Endothelial cell of umbilical vein (primary cell): ENCODE results near the gene MAGED4B. TPM values are rescaled to one million over a fixed set of nuclear protein-coding genes. Genes with fewer than 3 reads are reported as not detected.
"Not testable (repeated sequence)": the region's sequence is repeated elsewhere in the genome, so short reads cannot be mapped to it uniquely, and the experiment has no call there.

Experiments used
- BruUV-seq: library from RNA; stranded (reverse); fragments of 400-500 nt; replicated peaks from 2 replicates; lab custom pipeline; 2021; lab: Mats Ljungman, UMichigan
- CTCF ChIA-PET: fragments of 300-600, 350-600 bp; sonication (Branson Sonifier 250); formaldehyde crosslinking; loops from one replicate; lab custom pipeline; 2021; ENCODE audit warnings: antibody characterized with exemption, inconsistent platforms; lab: Charles Lee
- POLR2A ChIA-PET: fragments of 300-600, 350-600 bp; sonication (Branson Sonifier 250); formaldehyde crosslinking; loops from one replicate; lab custom pipeline; 2021; ENCODE audit warnings: antibody characterized with exemption, inconsistent platforms; lab: Charles Lee
- DNase-seq: peaks from one replicate; pipeline ENCODE4 v3.0.0-alpha.2; 2011; ENCODE audit warnings: low read depth, low spot score
- FAIRE-seq: peaks from 2 replicates; lab custom pipeline; 2011; peaks lifted over from hg19 to GRCh38; lab: Jason Lieb, UNC
- H2AFZ ChIP-seq: 2 replicates; pipeline ENCODE4 v1.6.0; 2012; ENCODE audit warnings: low read depth, low read length, control low read depth, inconsistent platforms
- H3K27ac ChIP-seq: 2 replicates; pipeline ENCODE4 v1.5.1; 2011; ENCODE audit warnings: low read depth, mild to moderate bottlenecking, control low read depth, low read length, moderate library complexity; ENCODE audit not compliant: insufficient read depth
- H3K27me3 ChIP-seq, 2 experiments: 2 replicates each; pipeline versions ENCODE4 v1.6.0 to v1.6.1; 2011; ENCODE audit warnings: low read length in 2 of 2, mixed read lengths in 1 of 2; ENCODE audit not compliant: control insufficient read depth in 2 of 2, insufficient read depth in 2 of 2
- H3K36me3 ChIP-seq, 2 experiments: 2 replicates in 1 of 2; 3 replicates in 1 of 2; pipeline ENCODE4 v1.5.1; 2011; ENCODE audit warnings: low read length in 2 of 2, mild to moderate bottlenecking in 1 of 2, moderate library complexity in 1 of 2; ENCODE audit not compliant: control insufficient read depth in 2 of 2, insufficient read depth in 2 of 2; ENCODE audit errors: extremely low read depth in 1 of 2
- H3K4me1 ChIP-seq: 3 replicates; pipeline ENCODE4 v1.5.1; 2011; ENCODE audit warnings: mild to moderate bottlenecking, low read length; ENCODE audit not compliant: control insufficient read depth, insufficient read depth; ENCODE audit errors: extremely low read depth
- H3K4me2 ChIP-seq: 2 replicates; pipeline ENCODE4 v1.6.1; 2011; ENCODE audit warnings: low read length, control low read depth, mixed read lengths; ENCODE audit not compliant: insufficient read depth
- H3K4me3 ChIP-seq, 3 experiments: fragments of 200-600 bp in 1 of 3; sonication (generic), shearing (Covaris generic) in 1 of 3; replicated peaks in 1 of 3; 2 replicates each; pipeline ENCODE4 v1.5.1; 2011 to 2016; ENCODE audit warnings: control low read depth in 3 of 3, low read length in 3 of 3, mild to moderate bottlenecking in 2 of 3, inconsistent platforms in 1 of 3, low read depth in 1 of 3, moderate library complexity in 1 of 3; ENCODE audit not compliant: insufficient read depth in 1 of 3
- H3K79me2 ChIP-seq: 2 replicates; pipeline ENCODE4 v1.6.0; 2012; ENCODE audit warnings: low read length, inconsistent platforms; ENCODE audit not compliant: control insufficient read depth, insufficient read depth
- H3K9ac ChIP-seq: replicated peaks from 2 replicates; pipeline ENCODE3; 2011; ENCODE audit warnings: low read length, control low read depth; ENCODE audit not compliant: insufficient read depth; ENCODE audit errors: extremely low read depth
- H3K9me1 ChIP-seq: replicated peaks from 3 replicates; pipeline ENCODE4 v1.6.0; 2011; ENCODE audit warnings: mild to moderate bottlenecking, low read length; ENCODE audit not compliant: control insufficient read depth, insufficient read depth; ENCODE audit errors: extremely low read depth
- H3K9me3 ChIP-seq: replicated peaks from 2 replicates; pipeline ENCODE4 v1.5.1; 2012; ENCODE audit warnings: low read length, inconsistent platforms; ENCODE audit not compliant: control insufficient read depth, insufficient read depth
- H4K20me1 ChIP-seq: replicated peaks from 2 replicates; pipeline ENCODE3; 2011; ENCODE audit warnings: mild to moderate bottlenecking, low read length; ENCODE audit not compliant: control insufficient read depth, insufficient read depth; ENCODE audit errors: extremely low read depth
- CTCF ChIP-seq, 2 donors: IDR thresholded peaks; 1 replicate in 1 of 2; 2 replicates in 1 of 2; pipeline ENCODE4 v1.5.1; 2011; ENCODE audit warnings: low read length in 2 of 2, mild to moderate bottlenecking in 2 of 2, moderate library complexity in 2 of 2, control low read depth in 1 of 2, inconsistent platforms in 1 of 2, low read depth in 1 of 2; ENCODE audit not compliant: insufficient read depth in 1 of 2; ENCODE audit errors: extremely low read depth in 1 of 2
- EZH2 ChIP-seq: IDR thresholded peaks from 2 replicates; pipeline ENCODE4 v1.6.1; 2012; ENCODE audit warnings: borderline replicate concordance, low read depth, mild to moderate bottlenecking, moderate library complexity, low read length, inconsistent platforms; ENCODE audit not compliant: severe bottlenecking
- FOS ChIP-seq: IDR thresholded peaks from 2 replicates; pipeline ENCODE4 v1.6.1; 2011; ENCODE audit warnings: mild to moderate bottlenecking, low read length, moderate library complexity, borderline replicate concordance; ENCODE audit not compliant: insufficient read depth
- GATA2 ChIP-seq: IDR thresholded peaks from 2 replicates; pipeline ENCODE4 v1.7.0; 2011; ENCODE audit warnings: low read depth, mild to moderate bottlenecking, moderate library complexity, mixed read lengths, low read length; ENCODE audit not compliant: insufficient read length, insufficient read depth
- JUN ChIP-seq: IDR thresholded peaks from 2 replicates; pipeline ENCODE4 v1.6.1; 2011; ENCODE audit warnings: borderline replicate concordance, low read depth; ENCODE audit not compliant: insufficient read length, insufficient read depth
- MAX ChIP-seq: IDR thresholded peaks from 2 replicates; pipeline ENCODE4 v1.6.1; 2011; ENCODE audit not compliant: insufficient read depth, insufficient read length
- MYC ChIP-seq: IDR thresholded peaks from one replicate; pipeline ENCODE4 v1.6.1; 2011; ENCODE audit warnings: mild to moderate bottlenecking, low read depth, low read length
- POLR2A ChIP-seq: IDR thresholded peaks from 2 replicates; pipeline ENCODE4 v1.6.1; 2012; ENCODE audit warnings: low read depth, mild to moderate bottlenecking, control low read depth, low read length
- POLR2AphosphoS5 ChIP-seq: IDR thresholded peaks from 2 replicates; pipeline ENCODE4 v1.6.1; 2012; ENCODE audit warnings: low read depth, mild to moderate bottlenecking, control low read depth, low read length, moderate library complexity; ENCODE audit not compliant: insufficient read depth
- dilution Hi-C: fragments of 300-500 bp; cut with MboI; formaldehyde crosslinking; loops from one replicate; pipeline ENCODE4 v1.15.0; 2019; ENCODE audit warnings: low sequenced_read_pairs; ENCODE audit not compliant: extremely low pct_ligation_motif_present
- intact Hi-C: fragments of 100-400 bp; cut with micrococcal nuclease; formaldehyde crosslinking; loops from one replicate; pipeline ENCODE4 v1.10.0; 2022
- polyA plus RNA-seq, 4 experiments: library from polyadenylated mRNA; depleted of rRNA in 3 of 4; stranded (reverse) in 3 of 4; unstranded in 1 of 4; fragments of >200 nt; gene quantifications; 2 replicates each; pipeline versions ENCODE4 v1.2.1 to v1.2.3, GENCODE V29; 2011 to 2012; ENCODE audit warnings: missing spikeins in 1 of 4
- total RNA-seq: library from RNA; stranded (reverse); gene quantifications from 2 replicates; pipeline ENCODE4 v1.2.3, GENCODE V29; 2021

Gene MAGED4B
- total and polyA plus RNA-seq, 2 donors (not counting 3 experiments of a cell fraction or from before 2014, with no cell fraction given), result 23.0 to 29.5 TPM

- H4K20me1 ChIP-seq, result no peaks in the 10 kb centered on the region
- no TSS peak for BruUV-seq
- H3K4me2 ChIP-seq, result no peak overlapping the region
- H3K27me3 ChIP-seq, result no peaks in the 10 kb centered on the region
- no peak for DNase-seq
- H3K4me3 ChIP-seq, result no peak overlapping the region
- ChIA-PET CTCF (no interaction called here), POLR2A (no interaction called here)
- intact Hi-C loops, result no loop called here
- no peak for TF ChIP-seq GATA2
- no peak for TF ChIP-seq POLR2AphosphoS5
- TF ChIP-seq EZH2, result no peak
- TF ChIP-seq POLR2A, result no peak
- TF ChIP-seq FOS, result no peak
- TF ChIP-seq MAX, result no peak
- TF ChIP-seq JUN, result no peak
- no peak for TF ChIP-seq CTCF (IDR thresholded peaks at IDR 0.05; ENCODE audit: extremely low read depth in 1 of 2, insufficient read depth in 1 of 2, low read depth in 1 of 2, low read length in 2 of 2)
- TF ChIP-seq MYC, result no peak
- dilution Hi-C loops, result no loop called here
- no peaks in the 10 kb centered on the region for H3K4me1 ChIP-seq
- no peaks in the 10 kb centered on the region for H3K79me2 ChIP-seq
- FAIRE-seq, result no peak
- no peaks in the 10 kb centered on the region for H3K36me3 ChIP-seq
- no peak overlapping the region for H2AFZ ChIP-seq
- H3K27ac ChIP-seq, result no peak overlapping the region
- H3K9me3 ChIP-seq, result no peaks in the 10 kb centered on the region
- H3K9ac ChIP-seq, result no peak overlapping the region
- H3K9me1 ChIP-seq, result no peaks in the 10 kb centered on the region
These were observed 9.1 kb upstream of the MAGED4B start for GRCh38 chrX:52078131-52078530.

GRCh38 chrX:52042288-52042687 lies 26.7 kb downstream of the MAGED4B start:
- dilution Hi-C loops, BruUV-seq, H4K20me1 ChIP-seq, H2AFZ ChIP-seq, H3K9me1 ChIP-seq, H3K79me2 ChIP-seq, H3K27me3 ChIP-seq, DNase-seq, H3K36me3 ChIP-seq, POLR2A ChIA-PET, CTCF ChIA-PET, H3K4me1 ChIP-seq, FAIRE-seq, H3K27ac ChIP-seq, H3K9me3 ChIP-seq, H3K4me3 ChIP-seq, intact Hi-C loops, H3K9ac ChIP-seq, H3K4me2 ChIP-seq: not testable (repeated sequence)
